Stimulated activated CD8-positive, alpha-beta memory T cell treated with anti-CD3 and anti-CD28 coated beads, Interleukin-15, amount 100 ng/mL, for 24 hours (primary cell): ENCODE measurements around the gene OR52D1.

Experiments
- DNase-seq: peaks from one replicate; pipeline ENCODE4 v3.0.0-alpha.2; 2020; ENCODE audit warnings: low read depth

The OR52D1 gene

DNA sequence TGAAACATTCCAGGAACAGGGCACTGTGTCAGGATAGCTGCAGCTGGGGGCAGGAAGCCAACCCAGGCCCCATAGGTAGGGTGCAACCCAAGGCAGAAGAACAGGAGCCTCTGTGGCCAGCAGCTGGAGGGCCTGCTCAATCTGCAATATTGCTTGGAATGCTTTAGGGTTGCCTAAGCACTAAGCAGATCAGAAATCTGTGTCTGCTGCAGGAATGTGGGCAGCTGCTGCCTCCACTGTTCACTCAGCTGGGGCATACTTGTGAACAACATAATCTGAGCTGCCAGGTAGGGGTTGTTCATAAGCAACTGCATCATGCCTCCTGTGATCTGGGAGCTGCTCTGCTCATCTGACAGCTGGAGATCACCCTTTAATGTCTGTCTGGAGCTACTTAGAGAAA lies 26.4 kb downstream of the OR52D1 start:
- DNase-seq: no peak

DNA sequence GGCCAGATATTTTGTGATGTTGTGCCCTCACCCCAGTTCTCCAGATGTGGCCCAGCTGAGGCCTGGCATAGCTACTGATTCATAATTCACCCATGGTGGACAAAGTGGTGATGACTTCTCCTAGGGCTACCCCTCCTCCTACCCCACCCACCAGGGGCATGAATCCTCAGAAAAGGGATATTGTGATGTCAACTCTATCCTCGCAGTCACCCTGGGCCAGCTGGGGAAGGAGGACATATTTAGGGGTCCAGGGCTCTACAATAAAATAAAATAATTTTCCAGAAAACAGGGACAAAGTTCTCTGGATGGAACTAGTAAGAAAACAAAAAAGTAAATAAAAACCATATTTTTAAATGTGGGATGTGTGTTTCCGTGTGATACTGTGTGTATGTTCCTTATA lies 28.1 kb downstream of the OR52D1 start, which contains the start of gene UBQLNL:
Gene UBQLNL (minus strand): TSS at position 101 of the 400 bp plus-strand sequence. CDS start 258 bp downstream, outside the sequence.
- no peak for DNase-seq

DNA sequence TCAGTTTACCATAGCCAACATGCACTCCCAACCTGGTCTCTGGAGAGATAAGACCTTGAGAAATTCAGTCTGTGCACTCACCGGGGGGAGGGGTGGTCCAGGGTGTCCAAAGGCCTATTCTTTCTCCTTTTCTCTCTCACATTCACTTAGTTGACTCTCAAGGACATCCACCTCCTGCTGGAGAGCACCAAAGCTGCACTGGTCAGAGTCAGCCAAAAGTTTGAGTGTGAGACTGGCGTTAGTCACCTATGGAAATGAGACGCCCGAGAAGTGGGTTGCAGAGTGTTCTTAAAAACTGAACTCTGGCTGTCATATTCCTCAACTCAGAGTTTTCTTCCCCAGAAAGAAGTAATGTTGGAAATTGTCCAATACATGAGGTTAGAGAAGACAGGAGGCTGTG lies 33.1 kb downstream of the OR52D1 start:
- no peak for DNase-seq

DNA sequence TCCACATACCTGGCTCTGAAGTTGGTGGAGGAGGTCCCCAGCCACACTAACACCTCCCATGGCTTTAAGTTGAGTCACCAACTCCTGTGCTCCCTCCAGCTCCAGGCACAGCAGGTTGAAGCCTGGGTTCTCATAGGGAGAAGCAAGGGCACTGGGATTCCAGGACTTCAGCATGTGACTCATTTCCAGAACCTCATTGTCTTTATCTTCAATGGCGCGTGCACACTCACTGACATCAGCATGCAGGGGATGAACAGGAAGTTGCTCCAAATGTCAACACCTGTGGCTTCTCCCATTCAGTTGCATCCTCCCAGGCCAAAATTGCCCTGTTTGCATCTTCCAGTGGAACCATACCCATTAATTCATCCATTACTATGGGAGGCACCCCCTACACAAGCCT lies 33.8 kb downstream of the OR52D1 start:
- DNase-seq: no peak

DNA sequence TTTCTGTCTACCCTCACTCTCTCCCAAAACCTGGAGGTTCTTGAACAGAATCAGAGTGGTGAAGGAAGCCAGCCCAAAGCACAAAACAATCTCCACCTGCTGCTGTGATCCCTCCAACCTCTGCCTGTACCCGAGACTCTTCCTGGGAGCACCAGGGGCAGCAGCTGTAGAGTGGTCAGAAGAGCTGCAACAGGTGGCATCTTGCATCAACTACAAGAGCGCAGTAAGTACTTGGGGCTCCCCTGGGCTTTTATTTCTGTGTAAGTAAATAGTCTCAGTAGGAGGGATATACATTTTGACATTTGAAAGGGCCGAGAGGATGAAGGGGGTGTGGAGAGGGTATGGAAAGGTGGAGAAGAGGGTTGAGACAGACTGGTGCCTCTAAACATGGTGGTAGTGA lies 36.3 kb downstream of the OR52D1 start:
- no peak for DNase-seq

DNA sequence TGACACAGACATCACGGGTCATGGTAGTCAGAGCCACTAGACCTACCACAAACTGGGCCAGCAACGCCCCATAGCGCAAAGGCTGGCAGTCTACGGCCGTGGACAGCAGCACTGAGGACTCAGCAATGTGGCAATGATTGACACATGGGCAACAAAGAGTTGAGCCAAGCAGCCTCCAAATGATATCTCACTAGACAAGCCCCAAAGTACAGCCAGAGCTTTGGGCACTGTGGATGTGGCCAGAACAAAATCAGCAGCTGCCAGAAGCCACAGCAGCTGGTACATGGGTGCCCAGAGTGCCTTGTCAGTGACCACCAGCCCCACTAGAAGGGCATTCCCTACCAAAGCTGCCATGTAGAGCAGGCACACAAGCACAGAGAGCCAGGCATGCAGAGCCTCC lies 39.2 kb downstream of the OR52D1 start:
- DNase-seq: no peak

DNA sequence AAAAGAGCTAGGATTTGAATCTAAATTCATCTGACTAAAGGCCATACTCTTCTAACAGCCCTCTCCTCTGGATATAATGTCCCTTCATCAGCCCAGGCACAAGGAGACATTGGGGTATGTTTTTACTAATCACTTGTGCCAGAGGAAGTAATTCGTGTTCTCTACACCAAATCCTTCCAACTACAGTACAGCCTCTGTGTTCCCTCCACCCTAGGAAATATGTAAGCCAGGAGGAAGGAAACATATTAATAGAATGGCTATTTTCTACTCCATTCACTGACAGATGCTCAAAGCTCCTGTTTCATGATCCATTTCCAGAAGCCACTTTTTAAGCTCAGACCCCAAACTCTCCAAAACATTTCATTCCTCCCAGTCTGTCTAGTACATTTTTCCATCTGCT lies 40.0 kb downstream of the OR52D1 start:
- DNase-seq: no peak

DNA sequence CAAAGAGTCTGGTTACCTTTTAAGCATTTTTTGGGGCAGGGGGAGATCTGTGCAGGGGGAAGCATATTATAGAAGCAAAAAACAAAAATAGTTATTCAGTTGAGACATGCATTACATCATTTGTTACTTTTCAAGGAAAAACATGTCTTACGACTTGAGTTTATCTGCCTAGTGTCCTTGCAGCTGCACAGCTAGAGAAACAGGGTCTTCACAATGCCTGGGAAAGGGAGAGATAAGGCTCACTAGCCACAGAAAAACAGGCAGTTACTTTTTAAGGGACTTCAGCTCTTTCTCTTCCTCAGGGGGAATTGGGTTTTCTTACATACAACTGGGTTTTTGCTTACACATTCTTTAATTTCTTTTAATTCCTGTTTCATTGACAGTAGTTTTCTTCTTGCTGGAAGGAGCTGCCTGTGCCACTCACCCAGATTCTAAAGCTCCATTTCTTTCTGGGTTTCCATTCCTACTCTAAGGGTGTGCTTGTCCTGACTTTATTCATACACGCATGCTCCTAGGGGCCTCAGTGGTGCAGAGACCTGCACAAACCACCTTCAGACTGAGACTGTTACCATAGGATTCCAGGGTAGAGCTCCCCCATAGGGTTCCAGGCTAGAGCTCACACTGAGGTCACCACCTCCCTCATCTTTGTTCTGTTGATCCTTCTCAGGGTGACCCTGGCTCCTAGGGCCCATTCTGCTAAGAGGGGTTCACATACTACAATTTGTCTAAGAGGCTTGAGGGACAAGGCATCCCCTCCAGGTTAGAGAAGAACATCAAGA lies 42.8 kb downstream of the OR52D1 start:
- DNase-seq: no peak

DNA sequence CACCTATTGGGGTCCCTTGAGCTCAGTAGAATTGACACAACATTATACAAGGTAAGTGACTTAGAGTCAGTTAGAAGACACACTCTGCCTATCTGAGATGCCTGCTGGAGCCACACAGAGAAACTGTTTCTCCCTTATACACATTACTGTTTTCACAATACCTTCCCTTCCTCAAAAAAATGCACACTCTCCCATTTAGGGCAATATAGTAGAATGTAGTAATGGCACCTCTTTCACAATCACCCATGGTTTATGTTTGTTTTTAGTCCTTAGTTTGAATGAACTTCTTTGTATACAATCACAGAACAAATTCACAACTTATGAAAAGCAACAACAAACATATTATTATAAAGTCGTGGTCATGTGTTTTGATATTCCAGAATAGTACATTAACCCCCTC lies 45.6 kb downstream of the OR52D1 start:
- no peak for DNase-seq

DNA sequence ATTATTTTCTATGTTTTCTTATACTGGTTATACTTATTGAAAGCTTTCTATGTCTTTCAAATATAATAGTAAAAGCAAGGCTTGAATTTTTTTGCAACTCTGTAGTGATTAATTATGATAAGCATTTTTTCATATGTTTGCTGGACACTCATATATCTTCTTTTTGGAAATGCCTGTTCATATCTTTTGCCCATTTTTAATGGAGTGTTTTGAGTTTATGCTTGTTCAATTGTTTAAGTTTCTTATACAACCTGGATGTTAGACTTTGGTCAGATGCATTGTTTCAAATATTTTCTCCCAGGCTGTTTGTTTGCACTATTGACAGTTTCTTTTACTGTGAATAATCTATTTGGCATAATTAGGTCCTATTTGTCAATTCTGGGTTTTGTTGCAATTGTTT lies 48.0 kb downstream of the OR52D1 start:
- no peak for DNase-seq
